ENCODE data around the gene CPNE6.

Gene CPNE6

GRCh38 chr14:24116128-24116814, 44.9 kb downstream of the CPNE6 start:
- no peaks in the 10 kb centered on the region for H3K27me3 ChIP-seq (ENCODE audit: control insufficient read depth, insufficient read depth, low read length)
- H3K4me3 ChIP-seq (ENCODE audit: low read length), result peak overlapping the region; percentile 76

GRCh38 chr14:24117179-24117578, 45.8 kb downstream of the CPNE6 start:
- peaks cover 31% of the 10 kb centered on the region for H3K36me3 ChIP-seq (ENCODE audit: insufficient read depth, low read length)
- H3K4me2 ChIP-seq (ENCODE audit: low read length), result no peak overlapping the region
- H3K27me3 ChIP-seq (ENCODE audit: control insufficient read depth, insufficient read depth, low read length), result no peaks in the 10 kb centered on the region
- H3K4me1 ChIP-seq (ENCODE audit: control insufficient read depth, insufficient read depth, low read length), result peaks cover 11% of the 10 kb centered on the region
- H3K4me3 ChIP-seq (ENCODE audit: low read length), result no peak overlapping the region
- no peaks in the 10 kb centered on the region for H3K9me3 ChIP-seq (replicated peaks; ENCODE audit: low read length)
- H3K9ac ChIP-seq (ENCODE audit: low read depth, low read length), result no peak overlapping the region

More at GRCh38 chr14:24116128-24116814, 44.9 kb downstream of the CPNE6 start:
- Histone ChIP-seq H3K9ac (ENCODE audit: low read depth, low read length) (no peak overlapping the region), H3K4me2 (ENCODE audit: low read length) (peak overlapping the region; percentile 90), H3K4me1 (ENCODE audit: control insufficient read depth, insufficient read depth, low read length) (peaks cover 11% of the 10 kb centered on the region), H3K36me3 (ENCODE audit: insufficient read depth, low read length) (peaks cover 24% of the 10 kb centered on the region), H3K9me3 (replicated peaks; ENCODE audit: low read length) (no peaks in the 10 kb centered on the region)

GRCh38 chr14:24119691-24120090, 48.3 kb downstream of the CPNE6 start:
- H3K36me3 ChIP-seq (ENCODE audit: insufficient read depth, low read length), result peaks cover 31% of the 10 kb centered on the region
- no peak overlapping the region for H3K4me2 ChIP-seq (ENCODE audit: low read length)
- no peaks in the 10 kb centered on the region for H3K9me3 ChIP-seq (replicated peaks; ENCODE audit: low read length)
- H3K27me3 ChIP-seq (ENCODE audit: control insufficient read depth, insufficient read depth, low read length), result no peaks in the 10 kb centered on the region
- no peak overlapping the region for H3K9ac ChIP-seq (ENCODE audit: low read depth, low read length)
- H3K4me1 ChIP-seq (ENCODE audit: control insufficient read depth, insufficient read depth, low read length), result peaks cover 6% of the 10 kb centered on the region
- H3K4me3 ChIP-seq (ENCODE audit: low read length), result no peak overlapping the region

- Histone ChIP-seq H3K9me3 (replicated peaks; ENCODE audit: low read length) (no peaks in the 10 kb centered on the region), H3K4me3 (ENCODE audit: low read length) (no peak overlapping the region), H3K4me1 (ENCODE audit: control insufficient read depth, insufficient read depth, low read length) (no peaks in the 10 kb centered on the region), H3K9ac (ENCODE audit: low read depth, low read length) (no peak overlapping the region), H3K36me3 (ENCODE audit: insufficient read depth, low read length) (peaks cover 31% of the 10 kb centered on the region), H3K27me3 (ENCODE audit: control insufficient read depth, insufficient read depth, low read length) (no peaks in the 10 kb centered on the region), H3K4me2 (ENCODE audit: low read length) (no peak overlapping the region)
These were observed 49.8 kb downstream of the CPNE6 start for GRCh38 chr14:24121210-24121609.

GRCh38 chr14:24122416-24122815, 51.1 kb downstream of the CPNE6 start:
- no peak overlapping the region for H3K4me3 ChIP-seq (ENCODE audit: low read length)
- H3K4me2 ChIP-seq (ENCODE audit: low read length), result no peak overlapping the region
- H3K9ac ChIP-seq (ENCODE audit: low read depth, low read length), result no peak overlapping the region
- H3K36me3 ChIP-seq (ENCODE audit: insufficient read depth, low read length), result peaks cover 31% of the 10 kb centered on the region
- no peaks in the 10 kb centered on the region for H3K27me3 ChIP-seq (ENCODE audit: control insufficient read depth, insufficient read depth, low read length)
- H3K4me1 ChIP-seq (ENCODE audit: control insufficient read depth, insufficient read depth, low read length), result no peaks in the 10 kb centered on the region
- no peaks in the 10 kb centered on the region for H3K9me3 ChIP-seq (replicated peaks; ENCODE audit: low read length)

- no peaks in the 10 kb centered on the region for H3K9me3 ChIP-seq (replicated peaks; ENCODE audit: low read length)
- H3K9ac ChIP-seq (ENCODE audit: low read depth, low read length), result no peak overlapping the region
- H3K27me3 ChIP-seq (ENCODE audit: control insufficient read depth, insufficient read depth, low read length), result no peaks in the 10 kb centered on the region
- peaks cover 31% of the 10 kb centered on the region for H3K36me3 ChIP-seq (ENCODE audit: insufficient read depth, low read length)
- H3K4me2 ChIP-seq (ENCODE audit: low read length), result no peak overlapping the region
- H3K4me1 ChIP-seq (ENCODE audit: control insufficient read depth, insufficient read depth, low read length), result no peaks in the 10 kb centered on the region
- no peak overlapping the region for H3K4me3 ChIP-seq (ENCODE audit: low read length)
These were observed 51.5 kb downstream of the CPNE6 start for GRCh38 chr14:24122898-24123297.

- H3K9me3 ChIP-seq (replicated peaks; ENCODE audit: low read length), result no peaks in the 10 kb centered on the region
- H3K4me3 ChIP-seq (ENCODE audit: low read length), result no peak overlapping the region
- H3K4me2 ChIP-seq (ENCODE audit: low read length), result no peak overlapping the region
- H3K9ac ChIP-seq (ENCODE audit: low read depth, low read length), result no peak overlapping the region
- H3K36me3 ChIP-seq (ENCODE audit: insufficient read depth, low read length), result peaks cover 28% of the 10 kb centered on the region
- H3K4me1 ChIP-seq (ENCODE audit: control insufficient read depth, insufficient read depth, low read length), result no peaks in the 10 kb centered on the region
- no peaks in the 10 kb centered on the region for H3K27me3 ChIP-seq (ENCODE audit: control insufficient read depth, insufficient read depth, low read length)
These were observed 52.4 kb downstream of the CPNE6 start for GRCh38 chr14:24123424-24124417.

- Histone ChIP-seq H3K4me2 (ENCODE audit: low read length) (no peak overlapping the region), H3K27me3 (ENCODE audit: control insufficient read depth, insufficient read depth, low read length) (no peaks in the 10 kb centered on the region), H3K4me3 (ENCODE audit: low read length) (no peak overlapping the region), H3K9ac (ENCODE audit: low read depth, low read length) (no peak overlapping the region), H3K9me3 (replicated peaks; ENCODE audit: low read length) (no peaks in the 10 kb centered on the region), H3K36me3 (ENCODE audit: insufficient read depth, low read length) (no peaks in the 10 kb centered on the region), H3K4me1 (ENCODE audit: control insufficient read depth, insufficient read depth, low read length) (peaks cover 14% of the 10 kb centered on the region)
These were observed 55.6 kb downstream of the CPNE6 start for GRCh38 chr14:24126939-24127338.

GRCh38 chr14:24127673-24128072, 56.3 kb downstream of the CPNE6 start:
- Histone ChIP-seq H3K4me3 (ENCODE audit: low read length) (no peak overlapping the region), H3K4me1 (ENCODE audit: control insufficient read depth, insufficient read depth, low read length) (peaks cover 21% of the 10 kb centered on the region), H3K9ac (ENCODE audit: low read depth, low read length) (no peak overlapping the region), H3K4me2 (ENCODE audit: low read length) (no peak overlapping the region), H3K9me3 (replicated peaks; ENCODE audit: low read length) (no peaks in the 10 kb centered on the region), H3K27me3 (ENCODE audit: control insufficient read depth, insufficient read depth, low read length) (no peaks in the 10 kb centered on the region), H3K36me3 (ENCODE audit: insufficient read depth, low read length) (no peaks in the 10 kb centered on the region)

All from skeletal muscle satellite cell (primary cell).